ENCODE measurements around the gene GMCL2. TPM values are rescaled to one million over a fixed set of nuclear protein-coding genes. Genes with fewer than 3 reads are reported as not detected.

GMCL2 gene
- total RNA-seq, 2 donors from 2014 or later, result not detected

DNA sequence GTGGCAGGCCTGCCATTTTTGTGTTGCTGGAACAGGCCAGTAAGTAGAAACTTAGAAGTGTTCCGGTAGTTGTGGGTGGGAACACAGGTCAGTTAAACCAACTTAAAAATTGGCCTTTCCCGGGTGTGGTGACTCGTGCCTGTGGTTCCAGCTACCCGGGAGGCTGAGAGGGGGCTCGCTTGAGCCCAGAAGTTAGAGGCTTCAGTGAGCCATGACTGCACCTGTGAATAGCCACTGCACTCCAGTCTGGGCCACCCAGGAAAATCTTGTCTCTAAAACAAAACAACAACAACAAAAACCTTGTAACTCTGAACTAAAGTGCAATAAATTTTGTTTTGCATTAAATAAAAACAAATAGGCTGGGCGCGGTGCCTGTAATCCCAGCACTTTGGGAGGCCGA is 32.1 kb downstream of the GMCL2 start:
- Histone ChIP-seq H3K36me3 (peaks cover 2% of the 10 kb centered on the region), H3K9me3 (no peaks in the 10 kb centered on the region), H3K27ac (no peak overlapping the region), H3K4me1 (ENCODE audit: control insufficient read depth in 1 of 2, low read depth in 2 of 2) (peaks cover 11 to 20% of the 10 kb centered on the region in 2 donors), H3K4me3 (no peak overlapping the region), H3K27me3 (replicated peaks; ENCODE audit: insufficient read depth) (no peaks in the 10 kb centered on the region)
- DNase-seq (ENCODE audit: low spot score), result no peak
- TF ChIP-seq, protein P1, sequence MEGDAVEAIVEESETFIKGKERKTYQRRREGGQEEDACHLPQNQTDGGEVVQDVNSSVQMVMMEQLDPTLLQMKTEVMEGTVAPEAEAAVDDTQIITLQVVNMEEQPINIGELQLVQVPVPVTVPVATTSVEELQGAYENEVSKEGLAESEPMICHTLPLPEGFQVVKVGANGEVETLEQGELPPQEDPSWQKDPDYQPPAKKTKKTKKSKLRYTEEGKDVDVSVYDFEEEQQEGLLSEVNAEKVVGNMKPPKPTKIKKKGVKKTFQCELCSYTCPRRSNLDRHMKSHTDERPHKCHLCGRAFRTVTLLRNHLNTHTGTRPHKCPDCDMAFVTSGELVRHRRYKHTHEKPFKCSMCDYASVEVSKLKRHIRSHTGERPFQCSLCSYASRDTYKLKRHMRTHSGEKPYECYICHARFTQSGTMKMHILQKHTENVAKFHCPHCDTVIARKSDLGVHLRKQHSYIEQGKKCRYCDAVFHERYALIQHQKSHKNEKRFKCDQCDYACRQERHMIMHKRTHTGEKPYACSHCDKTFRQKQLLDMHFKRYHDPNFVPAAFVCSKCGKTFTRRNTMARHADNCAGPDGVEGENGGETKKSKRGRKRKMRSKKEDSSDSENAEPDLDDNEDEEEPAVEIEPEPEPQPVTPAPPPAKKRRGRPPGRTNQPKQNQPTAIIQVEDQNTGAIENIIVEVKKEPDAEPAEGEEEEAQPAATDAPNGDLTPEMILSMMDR (IDR thresholded peaks at IDR 0.05), result no peak
- ATAC-seq (ENCODE audit: insufficient number of reproducible peaks, low FRiP score, low read depth), result no peak

DNA sequence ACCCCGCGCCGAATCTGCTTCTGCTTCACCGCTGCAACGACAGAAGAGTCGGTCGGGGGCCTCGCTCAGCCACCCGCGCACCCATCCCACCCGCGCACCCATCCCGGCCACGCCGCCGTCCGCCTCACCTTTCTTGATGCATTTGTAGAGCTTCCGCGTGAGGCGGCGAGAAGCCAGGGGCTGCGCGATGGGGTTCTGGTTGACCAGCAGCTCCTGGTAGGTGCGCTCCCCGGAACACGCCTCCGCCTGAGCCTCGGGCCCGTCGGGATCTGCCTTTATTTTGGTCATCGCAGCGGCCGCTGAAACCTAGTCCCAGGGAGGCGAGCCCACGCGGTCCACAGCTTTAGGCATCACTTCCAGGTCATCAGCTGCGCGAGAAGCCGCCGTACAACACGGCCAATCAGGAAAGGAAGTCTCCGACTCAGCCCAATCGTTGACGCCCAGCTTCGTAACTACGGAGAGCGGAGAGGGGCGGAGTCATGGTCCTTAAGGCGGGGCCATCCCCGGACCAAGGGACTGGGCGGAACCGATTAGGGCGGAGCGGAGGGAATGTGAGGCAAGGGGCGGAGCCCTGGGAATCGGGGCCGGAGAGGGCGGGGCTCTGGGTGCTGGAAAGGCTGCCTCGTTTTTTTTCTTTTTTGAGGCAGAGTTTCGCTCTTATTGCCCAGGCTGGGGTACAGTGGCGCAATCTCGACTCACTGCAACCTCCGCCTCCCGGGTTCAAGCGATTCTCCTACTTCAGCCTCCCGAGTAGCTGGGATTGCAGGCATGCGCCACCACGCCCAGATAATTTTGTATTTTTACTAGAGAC is 33.4 kb downstream of the GMCL2 start, which contains the start of gene NHP2:
Gene NHP2 (minus strand): TSS at position 356 of the 811 bp plus-strand sequence. CDS start 68 bp downstream, at position 288.
- Histone ChIP-seq H3K9me3 (no peaks in the 10 kb centered on the region), H3K27ac (peak within 1 kb of the TSS; percentile 46 to 68), H3K27me3 (replicated peaks; ENCODE audit: insufficient read depth) (no peaks in the 10 kb centered on the region), H3K4me1 (ENCODE audit: control insufficient read depth in 1 of 2, low read depth in 2 of 2) (peaks cover 11 to 20% of the 10 kb centered on the region in 2 donors), H3K36me3 (peaks cover 15% of the 10 kb centered on the region), H3K4me3 (peak within 1 kb of the TSS; percentile 84)
- TF ChIP-seq, protein P1 (IDR thresholded peaks at IDR 0.05), result no peak
- ATAC-seq (ENCODE audit: insufficient number of reproducible peaks, low FRiP score, low read depth) (peak; percentile 97), DNase-seq (ENCODE audit: low spot score) (peak; percentile 96)

DNA sequence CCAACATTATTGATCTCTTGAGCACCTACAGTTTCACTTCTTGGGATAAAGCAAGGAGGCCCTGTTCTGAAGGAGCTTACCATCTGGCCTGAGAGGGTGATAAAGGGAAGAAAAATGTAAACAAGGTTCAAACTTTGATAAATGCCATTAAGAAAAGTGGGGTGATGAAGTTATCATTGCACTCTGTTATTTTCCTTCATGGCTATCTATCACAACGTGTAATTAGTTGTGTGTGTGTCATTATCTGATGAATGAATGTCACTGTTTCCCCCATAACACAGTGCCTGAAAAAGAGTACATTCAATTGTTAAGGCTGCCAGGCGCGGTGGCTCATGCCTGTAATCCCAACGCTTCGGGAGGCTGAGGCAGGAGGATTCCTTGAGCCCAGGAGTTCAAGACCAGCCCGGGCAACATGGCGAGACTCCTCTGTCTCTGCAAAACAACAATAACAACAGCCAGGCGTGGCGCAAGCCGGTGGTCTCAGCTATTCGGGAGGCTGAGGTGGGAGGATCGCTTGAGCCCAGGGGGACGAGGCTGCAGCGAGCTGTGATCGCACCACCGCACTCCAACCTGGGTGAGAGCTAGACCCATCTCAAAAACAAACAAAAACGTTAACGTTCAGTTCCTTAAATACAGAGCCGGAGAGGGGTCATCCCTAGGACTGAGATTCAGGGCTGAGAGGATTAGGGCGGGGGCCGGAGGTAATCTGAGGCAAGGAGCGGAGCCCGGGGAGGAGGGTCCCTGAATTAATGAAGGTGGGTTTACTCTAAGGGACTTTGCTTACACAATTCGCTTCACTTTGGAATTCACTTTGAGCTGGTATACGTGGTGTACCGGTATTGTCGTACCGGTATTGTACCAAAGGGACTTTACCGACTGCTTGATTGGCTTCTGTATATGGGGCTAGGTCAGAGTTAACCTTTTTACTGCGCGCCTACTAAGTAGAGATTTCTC is 34.4 kb downstream of the GMCL2 start:
- Histone ChIP-seq H3K4me1 (ENCODE audit: control insufficient read depth in 1 of 2, low read depth in 2 of 2) (peaks cover 11 to 20% of the 10 kb centered on the region in 2 donors), H3K27me3 (replicated peaks; ENCODE audit: insufficient read depth) (no peaks in the 10 kb centered on the region), H3K9me3 (no peaks in the 10 kb centered on the region), H3K27ac (peak overlapping the region; percentile 46 to 68), H3K4me3 (peak overlapping the region; percentile 84), H3K36me3 (peaks cover 25% of the 10 kb centered on the region)
- DNase-seq (ENCODE audit: low spot score) (no peak), ATAC-seq (ENCODE audit: insufficient number of reproducible peaks, low FRiP score, low read depth) (no peak)
- TF ChIP-seq, protein P1 (IDR thresholded peaks at IDR 0.05), result no peak

DNA sequence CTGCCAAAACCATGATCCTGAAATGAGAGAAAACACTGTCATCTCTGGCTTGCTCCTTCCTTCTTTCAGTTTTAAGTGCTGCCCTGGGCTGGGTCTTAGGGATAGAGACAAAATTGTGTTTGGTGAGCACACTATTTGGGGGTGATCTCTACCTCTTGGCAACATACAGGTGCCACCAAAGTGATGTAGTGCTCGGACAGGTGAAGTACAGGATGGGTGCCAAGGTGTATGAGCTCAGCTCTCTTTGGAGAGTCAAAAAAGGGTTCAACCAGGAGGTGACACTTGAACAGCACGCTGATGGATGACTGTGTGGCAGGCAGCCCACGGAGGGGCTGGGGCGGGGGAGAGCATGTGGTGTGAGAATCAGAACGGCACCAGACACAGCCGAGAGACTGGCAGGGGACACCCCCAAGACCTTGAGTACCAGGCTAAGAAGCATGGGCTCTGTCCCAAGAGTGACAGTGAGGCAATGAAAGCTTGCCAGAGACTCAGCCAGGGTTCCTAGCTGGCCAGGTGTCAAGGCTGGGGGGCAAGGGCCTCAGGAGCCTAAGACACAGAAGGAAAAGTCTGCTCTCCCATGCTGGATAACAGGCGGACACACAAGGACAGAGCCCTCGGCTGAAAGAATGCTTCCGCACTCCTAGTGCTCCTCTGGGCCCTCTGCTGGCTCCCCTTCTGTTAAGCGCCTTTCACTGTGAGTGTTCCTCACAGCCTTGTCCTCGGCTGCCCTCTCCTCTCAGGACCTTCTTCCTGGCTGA is 36.0 kb downstream of the GMCL2 start:
- H3K27me3 ChIP-seq (replicated peaks; ENCODE audit: insufficient read depth), result no peaks in the 10 kb centered on the region
- H3K9me3 ChIP-seq, result no peaks in the 10 kb centered on the region
- H3K27ac ChIP-seq, result no peak overlapping the region
- TF ChIP-seq, protein P1 (IDR thresholded peaks at IDR 0.05), result no peak
- peaks cover 11 to 20% of the 10 kb centered on the region in 2 donors for H3K4me1 ChIP-seq (ENCODE audit: control insufficient read depth in 1 of 2, low read depth in 2 of 2)
- DNase-seq (ENCODE audit: low spot score) (no peak), ATAC-seq (ENCODE audit: insufficient number of reproducible peaks, low FRiP score, low read depth) (no peak)
- H3K36me3 ChIP-seq, result peaks cover 40% of the 10 kb centered on the region
- H3K4me3 ChIP-seq, result no peak overlapping the region
